Right kidney (tissue), 1 donor: ENCODE measurements around the gene SORBS2.

Source experiments
- DNase-seq: peaks from one replicate; pipeline ENCODE4 v3.0.0-alpha.2; 2016

Gene SORBS2

DNA sequence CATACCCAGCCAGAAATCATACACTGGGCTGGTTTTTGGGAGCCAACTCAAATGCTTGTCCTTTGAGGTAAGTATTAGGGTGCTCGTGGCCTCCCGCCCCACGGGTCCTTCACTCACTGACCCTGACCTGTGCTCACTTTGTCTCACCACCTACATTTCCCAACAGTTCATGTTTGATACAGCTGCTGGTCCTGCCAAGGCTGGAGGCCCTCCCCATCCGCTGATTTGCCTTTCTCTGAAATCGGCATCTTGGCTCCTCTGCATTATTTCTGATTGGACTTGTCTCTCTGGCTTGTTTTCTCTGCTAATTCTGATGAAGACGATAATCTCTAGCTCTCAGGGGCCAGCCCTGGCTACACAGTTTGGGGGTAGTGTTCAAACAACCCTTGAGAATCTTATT lies 70.2 kb downstream of the SORBS2 start:
- no peak for DNase-seq

DNA sequence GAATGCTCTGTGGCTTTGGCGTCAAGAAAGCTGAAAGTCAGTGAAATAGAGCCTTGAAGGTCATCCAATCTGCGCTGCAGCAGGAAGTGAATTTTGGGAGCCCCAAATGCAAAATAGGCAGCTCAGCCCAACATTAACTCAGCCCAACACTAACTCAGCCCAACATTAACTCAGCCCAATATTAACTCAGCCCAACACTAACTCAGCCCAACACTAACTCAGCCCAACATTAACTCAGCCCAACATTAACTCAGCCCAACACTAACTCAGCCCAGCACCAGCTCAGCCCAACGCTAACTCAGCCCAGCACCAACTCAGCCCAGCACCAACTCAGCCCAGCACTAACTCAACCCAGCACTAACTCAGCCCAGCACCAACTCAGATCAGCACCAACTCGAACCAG lies 71.5 kb downstream of the SORBS2 start:
- no peak for DNase-seq

GRCh38 chr4:185738820-185739219 lies 73.2 kb downstream of the SORBS2 start:
- no peak for DNase-seq

- DNase-seq = no peak
These were observed 73.9 kb downstream of the SORBS2 start for GRCh38 chr4:185738038-185738552.

- no peak for DNase-seq
These were observed 74.4 kb downstream of the SORBS2 start for GRCh38 chr4:185737489-185738037.

DNA sequence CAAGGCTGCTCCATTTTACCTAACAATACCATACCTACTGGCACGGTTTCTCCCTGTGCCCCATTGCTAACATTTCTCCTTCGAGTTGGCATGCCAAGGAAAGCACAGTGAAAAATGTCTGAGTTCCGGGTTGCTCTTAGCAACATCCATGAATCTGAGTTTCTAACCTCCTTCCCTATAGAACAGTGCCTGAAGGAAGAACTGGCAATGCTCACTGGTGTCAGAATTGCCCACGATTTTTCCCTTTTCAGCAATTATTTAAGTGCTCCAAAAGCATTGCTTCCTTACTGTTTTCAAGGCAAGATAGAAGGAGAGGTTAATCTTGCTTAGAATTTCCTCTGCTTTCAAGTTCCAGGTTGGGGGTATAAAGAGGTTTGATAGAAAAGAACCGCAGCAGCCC lies 75.1 kb downstream of the SORBS2 start:
- no peak for DNase-seq

DNA sequence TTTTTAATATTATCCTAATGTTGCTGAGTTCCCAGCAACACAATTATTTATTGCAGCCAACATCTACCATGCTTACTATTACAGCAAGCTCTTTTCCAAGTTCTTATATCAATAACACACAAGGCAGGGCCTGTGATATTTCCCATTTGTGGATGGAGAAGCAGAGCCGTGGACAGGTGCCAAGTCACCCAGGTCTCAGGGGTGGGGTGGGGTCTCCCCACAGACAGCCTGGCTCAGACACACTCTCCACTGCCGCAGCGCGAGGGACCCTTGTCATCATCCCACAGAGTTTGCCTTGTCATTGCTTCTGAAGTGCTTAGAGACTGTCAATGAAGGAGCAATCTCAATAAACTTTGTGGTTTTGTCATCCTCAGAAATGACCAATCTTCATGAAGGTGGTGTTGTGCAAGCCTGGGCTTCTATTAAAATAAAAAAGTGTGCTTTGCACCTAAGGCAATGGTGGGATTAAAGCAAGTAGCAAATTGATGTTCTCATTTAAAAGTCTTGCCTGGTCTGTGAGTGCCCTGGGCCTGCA lies 76.1 kb downstream of the SORBS2 start:
- DNase-seq = no peak

DNA sequence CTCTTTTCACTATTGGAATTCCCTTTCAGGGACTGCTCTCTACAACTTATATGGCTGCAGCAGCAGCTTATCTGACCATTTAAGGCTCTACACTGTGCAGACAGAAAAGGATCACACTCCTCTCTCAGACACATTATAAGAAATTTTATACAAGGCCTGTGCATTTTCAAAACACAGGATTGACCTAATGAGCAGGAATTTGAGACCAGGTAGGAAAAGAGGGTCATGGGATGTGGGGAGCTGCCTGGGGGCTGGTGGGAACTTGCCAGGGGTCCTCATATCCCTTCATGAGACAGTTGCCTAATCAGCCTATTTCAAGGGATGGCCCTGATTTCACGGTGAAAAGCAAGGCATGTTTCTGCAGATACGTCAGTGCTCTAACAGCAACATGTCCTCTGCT lies 77.1 kb downstream of the SORBS2 start:
- no peak for DNase-seq

DNA sequence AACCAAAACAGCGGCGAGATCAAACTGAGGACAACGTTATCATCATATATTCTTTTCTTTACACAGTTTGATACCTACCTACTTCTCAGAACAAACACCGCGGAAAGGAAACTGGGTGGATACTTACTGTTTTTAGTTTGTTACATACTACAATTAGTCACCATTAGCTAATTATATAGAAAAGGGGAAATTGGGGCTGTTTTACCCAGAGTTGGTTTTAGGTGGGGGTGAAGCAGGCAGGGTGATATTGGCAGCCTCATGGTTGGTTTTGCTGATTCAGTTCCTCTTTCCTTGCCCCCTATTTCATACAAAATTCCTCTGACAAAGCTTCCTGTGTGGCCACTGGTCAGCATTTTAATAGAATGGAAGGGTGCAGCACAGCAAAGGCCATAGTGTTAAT lies 77.8 kb downstream of the SORBS2 start:
- no peak for DNase-seq

DNA sequence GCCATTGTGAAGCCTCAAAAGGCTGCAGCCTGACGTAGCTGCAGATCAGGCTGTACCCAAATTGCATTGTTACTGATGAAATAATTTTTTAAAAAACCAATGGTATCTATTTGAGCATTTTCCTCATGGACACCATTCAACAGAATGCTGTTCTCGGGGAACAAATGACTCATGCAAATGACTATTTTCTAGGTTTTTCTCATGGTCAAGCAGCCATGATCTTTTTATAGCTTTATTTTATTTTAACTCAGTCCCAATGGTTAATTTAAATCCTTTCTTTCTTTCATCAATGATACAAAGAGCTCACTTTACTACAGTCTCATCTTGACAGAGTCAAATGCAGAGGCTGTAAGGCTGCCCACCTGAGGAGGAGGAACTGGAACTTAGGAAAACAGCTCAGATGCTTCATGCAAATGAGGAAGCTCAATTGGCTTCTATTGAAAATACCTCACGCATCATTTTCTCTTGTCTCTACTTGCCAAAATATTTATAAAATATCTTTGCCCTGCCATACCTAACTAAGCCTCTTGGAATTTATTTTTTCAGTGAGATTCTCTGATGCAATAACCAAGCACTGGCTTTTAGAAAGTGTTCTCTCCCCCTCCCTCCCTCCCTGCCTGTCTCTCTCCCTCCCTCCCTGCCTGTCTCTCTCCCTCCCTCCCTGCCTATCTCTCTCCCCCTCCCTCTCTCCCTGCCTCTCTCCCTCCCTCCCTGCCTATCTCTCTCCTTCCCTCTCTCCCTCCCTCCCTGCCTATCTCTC lies 81.0 kb downstream of the SORBS2 start:
- DNase-seq = no peak

DNA sequence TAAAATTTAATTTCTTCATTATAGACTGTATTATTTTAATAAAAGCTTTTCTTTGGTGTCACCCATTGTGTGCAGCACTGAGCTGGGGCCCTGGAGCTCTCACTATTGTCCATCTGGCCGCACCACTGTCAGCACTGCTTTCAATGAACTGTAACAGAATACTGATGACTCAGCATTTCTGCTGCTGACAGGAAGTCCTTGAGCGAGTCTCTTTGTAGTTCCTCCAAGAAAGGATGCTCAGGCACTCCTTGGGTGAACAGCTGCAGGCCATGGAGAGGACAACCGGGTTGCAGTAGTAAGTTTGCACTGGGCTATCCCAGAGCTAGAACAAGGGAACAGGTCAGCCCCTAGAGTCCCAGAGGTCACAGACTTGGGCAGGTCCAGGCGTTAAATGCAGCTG lies 81.6 kb downstream of the SORBS2 start:
- no peak for DNase-seq

DNA sequence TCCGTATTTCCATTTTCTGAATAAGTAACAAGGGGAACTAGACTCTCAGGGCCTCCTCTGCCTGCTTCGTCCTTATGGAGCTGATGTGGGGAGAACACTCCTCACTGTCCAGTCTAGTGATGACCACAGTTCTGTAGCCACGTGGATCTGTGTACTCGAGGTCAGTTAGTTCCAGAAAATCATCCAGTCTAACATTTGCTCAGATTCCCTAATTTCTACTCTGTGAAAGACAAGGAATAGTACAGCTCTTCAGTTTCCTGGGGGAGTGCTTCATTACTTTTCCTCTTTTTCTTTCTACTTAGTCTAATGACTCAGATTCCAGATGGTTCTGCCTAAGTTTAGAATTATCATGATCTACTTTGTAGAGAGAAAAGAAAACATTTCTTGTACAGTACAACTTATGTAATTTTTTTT lies 82.6 kb downstream of the SORBS2 start:
- no peak for DNase-seq

DNA sequence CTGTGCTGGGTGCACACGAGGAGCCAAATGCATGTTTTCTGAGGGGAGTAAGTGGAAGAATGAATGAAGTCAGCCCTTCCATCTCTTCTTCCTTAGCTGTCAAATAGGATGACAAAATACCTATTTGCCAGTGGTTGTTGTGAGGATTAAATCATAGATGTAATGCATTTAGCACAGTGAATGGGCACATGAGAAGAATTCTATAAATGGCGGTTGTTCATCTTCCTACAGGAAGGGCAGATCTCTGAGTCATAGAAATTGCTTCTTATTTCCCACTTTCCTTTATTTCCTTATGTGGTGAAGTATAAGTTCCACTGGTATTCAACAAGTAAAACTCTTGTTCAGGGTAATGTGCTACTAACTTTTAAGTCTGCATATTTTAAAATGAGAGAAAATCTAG lies 83.1 kb downstream of the SORBS2 start:
- DNase-seq = no peak

GRCh38 chr4:185726931-185727330 lies 85.1 kb downstream of the SORBS2 start:
- DNase-seq = no peak

- no peak for DNase-seq
These were observed 88.2 kb downstream of the SORBS2 start for GRCh38 chr4:185723631-185724260.

- no peak for DNase-seq
These were observed 90.0 kb downstream of the SORBS2 start for GRCh38 chr4:185722029-185722316.

GRCh38 chr4:185721190-185722028 lies 90.6 kb downstream of the SORBS2 start:
- DNase-seq = no peak

DNA sequence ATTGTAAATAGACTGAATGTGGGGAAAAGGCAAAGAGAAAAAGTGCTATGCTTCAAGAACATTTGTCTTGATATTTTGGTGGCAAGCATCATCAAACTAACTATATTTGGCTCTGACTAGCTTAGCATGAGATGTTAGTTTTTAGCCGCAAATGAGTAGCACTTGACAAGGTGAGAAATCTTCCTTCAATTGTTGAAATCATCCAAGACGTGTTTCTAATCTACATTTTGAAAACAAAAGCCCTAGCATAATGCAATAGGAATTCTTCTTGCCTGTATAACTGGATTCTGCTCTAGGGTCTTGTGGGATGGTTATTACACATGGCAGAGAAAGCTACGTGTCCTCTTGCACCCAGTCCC lies 92.5 kb downstream of the SORBS2 start:
- DNase-seq = no peak

GRCh38 chr4:185718578-185719499 lies 93.2 kb downstream of the SORBS2 start:
- peak; percentile 39 for DNase-seq

DNA sequence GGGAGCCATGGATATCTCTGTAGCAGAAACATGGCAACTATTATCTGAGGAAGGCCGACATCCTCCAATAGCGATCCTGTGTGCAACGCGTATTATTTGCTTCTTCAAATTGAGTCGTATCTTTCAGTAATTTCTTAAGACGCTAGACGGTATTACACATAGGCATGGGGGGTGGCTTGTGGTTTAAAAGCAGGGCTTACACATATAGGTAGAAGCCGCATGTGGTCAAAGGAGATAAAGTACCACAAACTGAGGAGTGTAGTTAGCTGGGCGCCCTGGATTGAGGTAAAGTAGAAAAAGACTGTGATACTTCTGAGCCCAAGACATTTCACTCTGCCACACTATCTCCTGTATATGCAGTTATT lies 94.6 kb downstream of the SORBS2 start:
- no peak for DNase-seq

DNA sequence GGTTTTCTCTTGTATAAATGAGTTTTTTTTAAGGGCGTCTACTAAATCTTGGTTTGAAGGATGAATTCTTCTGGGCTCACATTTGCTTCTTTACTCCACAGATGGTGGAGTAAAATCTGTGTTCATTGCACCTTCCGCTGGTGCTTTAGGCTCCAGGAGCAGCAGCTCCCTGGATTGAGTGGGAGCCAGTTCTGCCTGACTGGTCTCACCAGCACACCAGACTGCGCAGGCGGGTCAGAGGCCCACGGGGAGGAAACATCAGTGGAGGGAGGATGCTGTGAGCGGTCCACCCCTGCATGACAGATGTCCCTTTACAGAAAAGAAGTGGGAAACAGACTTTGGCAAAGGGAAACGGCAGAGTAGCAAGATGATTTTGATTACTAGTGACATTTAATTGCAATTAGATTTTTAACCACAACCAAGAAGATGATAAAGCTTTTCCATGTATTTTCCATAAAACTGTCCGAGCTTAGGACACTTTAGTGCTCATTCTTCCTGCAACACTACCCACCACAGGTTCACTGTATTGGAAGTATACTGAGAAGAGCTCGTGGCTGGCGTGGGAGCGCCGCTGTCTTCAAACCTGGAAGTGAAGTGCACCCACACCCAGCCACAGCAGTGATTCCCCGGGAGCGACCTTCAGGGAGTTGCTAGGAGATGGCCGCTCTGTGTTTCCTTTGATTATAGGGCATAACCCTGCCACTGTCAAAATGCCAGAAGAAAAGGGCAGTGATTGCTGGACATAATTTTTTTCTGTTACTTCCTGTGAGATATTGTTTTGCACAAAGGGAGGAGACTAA lies 95.2 kb downstream of the SORBS2 start:
- peak; percentile 41 for DNase-seq
